HUES6 (cell line): ENCODE measurements around the gene BCAS1.

Experiments used
- H3K27ac ChIP-seq: 2 replicates; pipeline ENCODE4 v1.7.0; 2013; ENCODE audit warnings: low read depth, mild to moderate bottlenecking, low read length, inconsistent platforms
- H3K27me3 ChIP-seq: 2 replicates; pipeline ENCODE4 v1.6.1; 2013; ENCODE audit warnings: low read length; ENCODE audit not compliant: control insufficient read depth, insufficient read depth
- H3K36me3 ChIP-seq: 2 replicates; pipeline ENCODE4 v1.6.1; 2013; ENCODE audit warnings: low read length; ENCODE audit not compliant: control insufficient read depth, insufficient read depth
- H3K4me1 ChIP-seq: 2 replicates; pipeline ENCODE4 v1.6.1; 2013; ENCODE audit warnings: low read length; ENCODE audit not compliant: control insufficient read depth, insufficient read depth
- H3K4me3 ChIP-seq: 2 replicates; pipeline ENCODE4 v1.5.1; 2013; ENCODE audit warnings: low read depth, low read length
- H3K9ac ChIP-seq: one replicate; pipeline ENCODE4 v1.6.1; 2013; ENCODE audit warnings: mild to moderate bottlenecking, low read length
- H3K9me3 ChIP-seq: 2 replicates; pipeline ENCODE4 v1.6.1; 2013; ENCODE audit warnings: low read depth, low read length; ENCODE audit not compliant: control insufficient read depth, insufficient read depth

BCAS1 gene, protein sequence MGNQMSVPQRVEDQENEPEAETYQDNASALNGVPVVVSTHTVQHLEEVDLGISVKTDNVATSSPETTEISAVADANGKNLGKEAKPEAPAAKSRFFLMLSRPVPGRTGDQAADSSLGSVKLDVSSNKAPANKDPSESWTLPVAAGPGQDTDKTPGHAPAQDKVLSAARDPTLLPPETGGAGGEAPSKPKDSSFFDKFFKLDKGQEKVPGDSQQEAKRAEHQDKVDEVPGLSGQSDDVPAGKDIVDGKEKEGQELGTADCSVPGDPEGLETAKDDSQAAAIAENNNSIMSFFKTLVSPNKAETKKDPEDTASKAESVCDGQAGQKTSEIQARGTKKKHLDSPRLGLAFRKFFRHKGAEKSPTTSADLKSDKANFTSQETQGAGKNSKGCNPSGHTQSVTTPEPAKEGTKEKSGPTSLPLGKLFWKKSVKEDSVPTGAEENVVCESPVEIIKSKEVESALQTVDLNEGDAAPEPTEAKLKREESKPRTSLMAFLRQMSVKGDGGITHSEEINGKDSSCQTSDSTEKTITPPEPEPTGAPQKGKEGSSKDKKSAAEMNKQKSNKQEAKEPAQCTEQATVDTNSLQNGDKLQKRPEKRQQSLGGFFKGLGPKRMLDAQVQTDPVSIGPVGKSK

DNA sequence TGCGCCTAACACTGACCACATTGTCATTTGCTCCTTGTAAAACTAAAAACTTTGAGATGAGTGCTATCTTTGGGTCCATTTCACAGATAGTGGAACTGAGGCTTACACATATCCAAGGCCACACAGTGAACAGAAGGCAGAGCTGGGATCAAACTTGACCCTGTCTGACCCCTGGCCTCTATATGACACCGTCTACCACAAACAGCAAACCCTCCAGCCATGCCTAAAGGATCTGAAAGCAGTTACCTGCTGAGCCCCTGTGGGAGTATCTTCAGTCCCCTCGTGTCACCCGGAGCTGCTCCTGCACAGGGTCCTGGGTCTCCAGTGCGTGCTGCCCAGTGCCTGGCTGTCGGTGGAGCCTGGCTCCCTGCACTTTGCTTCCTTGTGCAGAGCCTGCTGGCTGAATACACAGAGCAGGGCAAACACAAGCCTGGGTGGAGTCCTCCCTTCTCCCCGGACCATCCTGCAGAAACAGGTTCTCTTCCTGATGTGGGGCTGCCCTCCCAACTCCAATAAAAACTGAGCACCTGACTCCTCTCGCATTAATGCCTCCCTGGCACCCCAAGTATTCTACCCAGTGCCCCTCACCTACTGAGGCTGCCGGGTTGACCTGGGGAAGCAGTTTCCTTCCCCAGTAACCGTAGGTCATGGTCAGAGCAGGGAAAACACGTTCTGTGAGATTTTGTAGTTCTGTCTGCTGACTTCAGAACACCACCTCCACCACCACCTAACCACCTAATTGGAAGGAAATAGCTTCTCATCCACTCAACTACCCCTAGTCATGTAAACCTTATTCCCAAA lies at the start of gene BCAS1:
TSS of gene BCAS1 (minus strand) at position 408 of the 801 bp plus-strand sequence. CDS start 11,876 bp downstream, outside the sequence.
- Histone ChIP-seq H3K4me1 (peaks cover 38% of the 10 kb centered on the region), H3K4me3 (no peak within 1 kb of the TSS), H3K36me3 (no peaks in the 10 kb centered on the region), H3K27ac (no peak within 1 kb of the TSS), H3K9ac (peak within 1 kb of the TSS; percentile 14), H3K9me3 (no peaks in the 10 kb centered on the region), H3K27me3 (no peaks in the 10 kb centered on the region)

DNA sequence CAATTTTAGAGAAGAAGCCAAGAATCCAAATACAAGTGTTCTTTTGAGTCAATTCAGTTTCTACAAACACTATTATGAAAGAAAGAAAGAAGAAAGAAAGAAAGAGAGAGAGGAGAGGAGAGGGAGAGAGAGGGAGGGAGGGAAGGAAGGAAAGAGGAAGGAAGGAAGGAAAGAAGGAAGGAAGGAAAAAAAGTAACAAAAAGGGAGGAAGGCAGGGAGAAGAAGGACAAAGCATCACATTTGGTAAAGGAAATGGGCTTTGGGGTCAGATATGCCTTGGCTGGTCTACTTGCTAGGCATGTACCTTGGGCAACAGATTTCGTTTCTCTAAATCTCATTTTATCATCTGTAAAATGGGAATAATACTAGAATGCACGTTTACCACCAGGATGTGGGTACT lies 49.4 kb upstream of the BCAS1 start:
- Histone ChIP-seq H3K4me3 (no peak overlapping the region), H3K27ac (no peak overlapping the region), H3K9me3 (no peaks in the 10 kb centered on the region), H3K9ac (no peak overlapping the region), H3K4me1 (peaks cover 29% of the 10 kb centered on the region), H3K27me3 (no peaks in the 10 kb centered on the region), H3K36me3 (no peaks in the 10 kb centered on the region)

DNA sequence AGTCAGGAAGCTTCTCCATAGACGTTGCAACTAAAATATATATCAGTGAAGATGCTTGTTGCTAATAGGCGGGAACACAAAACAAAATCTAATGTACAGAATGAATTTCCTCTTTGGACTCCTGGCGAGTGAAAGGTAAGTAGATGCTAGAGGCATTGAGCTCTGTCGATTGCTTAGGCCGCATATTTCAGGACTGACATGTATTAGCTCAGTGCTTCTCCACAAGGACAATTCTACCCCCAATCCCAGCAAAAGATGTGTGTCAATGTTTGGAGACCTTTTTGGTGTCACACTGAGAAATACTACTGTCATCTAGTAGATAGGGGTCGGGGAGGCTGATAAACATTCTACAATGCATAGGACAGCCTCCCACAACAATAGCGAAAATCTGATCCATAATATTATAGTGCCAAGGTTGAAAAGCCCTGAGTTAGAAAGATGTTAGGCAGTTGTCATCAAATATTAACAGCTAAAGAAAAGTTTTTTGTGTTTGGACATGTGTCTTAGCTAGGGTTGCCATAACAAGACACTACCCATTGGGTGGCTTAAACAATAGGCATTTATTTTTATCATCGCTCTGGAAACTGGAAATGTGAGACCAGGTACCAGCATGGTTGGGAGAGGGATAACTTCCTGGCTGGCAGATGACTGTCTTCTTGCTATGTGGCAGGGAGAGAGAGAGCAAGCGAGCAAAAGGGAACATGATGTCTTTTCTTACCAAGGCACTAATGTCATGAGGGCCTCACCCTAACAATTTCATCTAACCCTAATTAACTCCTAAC lies 48.0 kb upstream of the BCAS1 start:
- no peaks in the 10 kb centered on the region for H3K27me3 ChIP-seq
- no peaks in the 10 kb centered on the region for H3K36me3 ChIP-seq
- peaks cover 20% of the 10 kb centered on the region for H3K4me1 ChIP-seq
- H3K4me3 ChIP-seq = no peak overlapping the region
- no peaks in the 10 kb centered on the region for H3K9me3 ChIP-seq
- no peak overlapping the region for H3K27ac ChIP-seq
- H3K9ac ChIP-seq = no peak overlapping the region

DNA sequence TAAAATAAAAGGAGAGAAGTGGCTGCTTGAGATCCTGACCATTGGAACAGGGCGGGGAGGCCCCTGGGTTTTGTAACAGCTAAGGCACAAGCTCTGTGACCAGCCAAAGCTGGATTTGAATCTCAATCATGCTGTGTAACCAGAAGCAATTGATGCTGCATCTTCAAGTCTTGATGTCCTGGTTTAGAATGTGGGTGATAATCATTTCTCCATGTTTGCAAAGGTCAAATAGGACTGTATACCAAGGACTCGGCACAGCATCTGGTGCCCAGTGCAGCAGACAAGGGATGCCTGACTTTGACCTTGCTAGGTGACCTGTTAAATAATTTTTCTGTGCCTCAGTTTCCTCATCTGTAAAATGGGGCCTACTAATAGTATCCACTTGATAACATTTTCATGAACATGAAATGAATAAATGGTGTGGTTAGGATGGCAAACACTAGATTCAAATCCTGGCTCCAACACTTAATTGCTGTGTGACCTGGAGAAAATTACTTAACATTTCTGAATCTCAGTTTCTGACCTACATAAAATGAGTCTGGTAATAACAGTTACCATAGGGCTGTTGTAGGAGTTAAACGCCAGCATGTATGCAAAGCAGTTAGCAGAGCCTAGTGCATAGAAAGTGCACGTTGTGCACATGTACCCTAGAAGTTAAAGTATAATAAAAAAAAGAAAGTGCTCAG lies 46.3 kb upstream of the BCAS1 start:
- no peak overlapping the region for H3K9ac ChIP-seq
- no peak overlapping the region for H3K27ac ChIP-seq
- H3K4me1 ChIP-seq = peaks cover 3% of the 10 kb centered on the region; the same call in 1 of the 2 replicates

DNA sequence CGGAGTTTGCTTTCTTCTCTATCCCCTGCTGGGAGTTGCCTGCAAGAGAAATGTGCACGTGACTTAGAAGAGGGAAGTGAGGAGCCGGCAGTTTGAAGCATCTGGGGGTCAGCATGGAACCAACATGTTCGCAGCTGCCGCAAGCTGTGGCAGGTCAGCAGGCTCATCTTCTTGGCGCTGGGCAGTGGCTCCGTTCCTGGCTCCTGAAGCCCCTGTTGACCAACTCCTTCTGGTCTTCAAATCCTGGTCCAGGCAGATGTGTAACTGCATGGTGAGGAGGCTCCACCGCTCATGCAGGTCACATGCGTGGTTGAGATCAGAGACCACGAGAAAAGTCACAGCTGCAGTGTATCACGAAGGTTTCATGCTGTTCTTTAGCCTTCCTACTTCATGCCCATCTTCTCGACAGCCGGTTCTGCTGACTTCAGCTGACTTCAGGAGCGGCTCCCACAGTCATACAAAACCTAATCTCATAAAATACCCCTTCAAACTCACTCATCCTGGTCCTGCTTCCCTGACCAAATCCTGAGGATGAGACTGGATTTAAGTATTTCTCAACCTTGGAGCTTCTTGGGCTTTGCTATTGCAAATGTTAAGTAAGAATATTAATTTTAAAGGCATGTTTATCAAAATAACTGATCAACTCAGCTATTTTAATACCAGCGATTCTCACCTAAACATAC lies 44.9 kb upstream of the BCAS1 start:
- no peak overlapping the region for H3K9ac ChIP-seq
- 0 out of 2 replicates have a peak, but pooled peaks cover 7% of the 10 kb centered on the region for H3K9me3 ChIP-seq
- no peak overlapping the region for H3K4me3 ChIP-seq
- H3K27ac ChIP-seq = no peak overlapping the region
- no peaks in the 10 kb centered on the region for H3K4me1 ChIP-seq
- no peaks in the 10 kb centered on the region for H3K27me3 ChIP-seq
- H3K36me3 ChIP-seq = no peaks in the 10 kb centered on the region

More for the DNA sequence above, 46.3 kb upstream of the BCAS1 start:
- Histone ChIP-seq H3K9me3 (0 out of 2 replicates have a peak, but pooled peaks cover 3% of the 10 kb centered on the region), H3K27me3 (no peaks in the 10 kb centered on the region), H3K4me3 (no peak overlapping the region), H3K36me3 (no peaks in the 10 kb centered on the region)

DNA sequence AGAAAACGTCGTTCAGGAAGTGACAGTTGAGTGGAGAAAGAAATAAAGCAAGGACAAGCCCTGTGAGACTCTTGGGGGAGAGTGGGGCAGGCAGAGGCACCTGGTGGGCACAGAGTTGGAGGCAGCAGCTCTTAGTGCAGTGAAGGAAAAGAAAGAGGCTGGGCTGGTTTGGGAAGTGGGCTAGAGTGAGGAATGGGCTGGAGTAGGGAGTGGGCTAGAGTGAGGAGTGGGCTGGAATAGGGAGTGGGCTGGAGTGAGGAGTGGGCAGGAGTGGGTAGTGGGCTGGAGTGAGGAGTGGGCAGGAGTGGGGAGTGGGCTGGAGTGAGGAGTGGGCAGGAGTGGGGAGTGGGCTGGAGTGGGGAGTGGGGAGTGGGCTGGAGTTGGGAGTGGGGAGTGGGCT lies 43.7 kb upstream of the BCAS1 start:
- no peaks in the 10 kb centered on the region for H3K36me3 ChIP-seq
- 0 out of 2 replicates have a peak, but pooled peaks cover 7% of the 10 kb centered on the region for H3K9me3 ChIP-seq
- no peak overlapping the region for H3K9ac ChIP-seq
- H3K27me3 ChIP-seq = no peaks in the 10 kb centered on the region
- no peak overlapping the region for H3K27ac ChIP-seq
- no peaks in the 10 kb centered on the region for H3K4me1 ChIP-seq
- no peak overlapping the region for H3K4me3 ChIP-seq

DNA sequence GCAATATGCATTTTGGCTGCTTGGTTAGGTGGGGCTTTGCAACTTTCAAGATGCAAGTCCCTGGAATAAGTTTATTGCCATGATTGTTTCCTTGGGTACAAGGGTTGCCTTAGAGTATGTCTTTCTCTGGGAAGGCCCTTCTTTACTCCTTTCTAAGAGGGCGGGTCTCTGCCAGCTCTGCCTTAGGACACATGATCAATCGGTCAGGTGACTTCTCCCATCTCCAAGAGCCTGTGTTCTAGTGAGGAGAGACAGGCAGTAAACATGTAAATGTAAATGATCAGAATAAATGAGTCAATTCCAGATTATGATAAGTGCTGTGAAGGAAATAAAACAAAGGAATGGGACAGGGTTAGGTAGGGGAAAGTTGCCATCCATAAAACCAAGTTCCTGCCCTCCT lies 43.2 kb upstream of the BCAS1 start:
- Histone ChIP-seq H3K27ac (no peak overlapping the region), H3K4me3 (no peak overlapping the region), H3K27me3 (no peaks in the 10 kb centered on the region), H3K4me1 (no peaks in the 10 kb centered on the region), H3K9me3 (0 out of 2 replicates have a peak, but pooled peaks cover 7% of the 10 kb centered on the region), H3K36me3 (no peaks in the 10 kb centered on the region), H3K9ac (no peak overlapping the region)

DNA sequence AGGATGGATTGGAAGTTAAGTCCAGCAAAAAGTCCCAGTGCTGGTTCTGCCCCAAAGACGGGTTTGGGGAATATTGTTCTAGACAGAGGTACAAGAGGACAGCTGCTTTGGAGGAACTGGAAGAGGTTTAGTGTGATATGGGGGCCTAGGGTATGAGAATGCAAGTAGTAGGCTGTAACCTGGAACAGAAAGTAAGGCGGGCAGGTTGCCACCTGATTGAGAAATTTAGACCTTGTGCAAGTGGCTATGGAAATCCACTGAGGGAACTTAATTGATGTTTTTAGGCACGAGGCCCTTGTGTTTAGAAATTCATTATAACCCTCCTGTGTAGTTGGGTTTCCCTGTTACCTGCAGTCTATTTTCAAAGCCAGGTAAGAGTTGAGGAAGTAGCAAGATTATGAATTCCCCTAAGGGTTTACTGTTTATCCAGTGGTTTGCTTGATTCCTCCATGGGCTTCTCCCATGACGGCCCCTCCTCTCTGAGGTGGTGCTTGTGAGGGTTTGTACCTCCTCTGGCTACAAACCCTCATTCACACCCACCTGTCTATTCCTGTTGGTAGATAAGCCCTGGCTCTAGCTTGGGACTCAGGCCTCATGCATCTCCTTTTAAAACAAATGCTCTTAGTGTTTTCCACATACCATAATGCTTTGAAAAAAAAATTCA lies 42.0 kb upstream of the BCAS1 start:
- Histone ChIP-seq H3K9me3 (0 out of 2 replicates have a peak, but pooled peaks cover 7% of the 10 kb centered on the region), H3K4me1 (no peaks in the 10 kb centered on the region; the same call in 1 of the 2 replicates), H3K9ac (no peak overlapping the region), H3K27ac (no peak overlapping the region), H3K4me3 (no peak overlapping the region), H3K27me3 (no peaks in the 10 kb centered on the region), H3K36me3 (no peaks in the 10 kb centered on the region)

DNA sequence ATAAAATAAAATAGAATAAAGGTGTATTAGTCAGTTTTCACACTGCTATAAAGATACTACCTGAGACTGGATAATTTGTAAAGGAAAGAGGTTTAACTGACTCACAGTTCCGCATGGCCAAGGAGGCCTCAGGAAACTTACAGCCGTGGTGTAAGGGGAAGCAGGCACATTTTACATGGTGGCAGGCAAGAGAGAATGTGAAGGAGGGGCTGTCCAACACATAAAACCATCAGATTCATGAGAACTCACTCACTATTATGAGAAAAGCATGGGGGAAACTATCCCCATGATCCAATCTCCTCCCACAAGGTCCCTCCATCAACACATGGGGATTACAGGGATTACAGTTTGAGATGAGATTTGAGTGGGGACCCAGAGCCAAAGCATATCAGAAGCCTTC lies 41.1 kb upstream of the BCAS1 start:
- H3K4me3 ChIP-seq = no peak overlapping the region
- no peak overlapping the region for H3K27ac ChIP-seq

More for the DNA sequence above, 41.1 kb upstream of the BCAS1 start:
- H3K4me1 ChIP-seq = no peaks in the 10 kb centered on the region; the same call in 1 of the 2 replicates
- H3K27me3 ChIP-seq = no peaks in the 10 kb centered on the region
- H3K36me3 ChIP-seq = no peaks in the 10 kb centered on the region
- 0 out of 2 replicates have a peak, but pooled peaks cover 7% of the 10 kb centered on the region for H3K9me3 ChIP-seq
- H3K9ac ChIP-seq = no peak overlapping the region
